ENCODE data around the gene RBSN. TPM values are rescaled to one million over a fixed set of nuclear protein-coding genes. Genes with fewer than 3 reads are reported as not detected.

Gene RBSN
- total RNA-seq, 1 donor: 46.6 TPM

GRCh38 chr3:15029625-15030024 is 69.3 kb downstream of the RBSN start:
- no peak overlapping the region for H3K4me3 ChIP-seq (ENCODE audit: low read length)
- no peaks in the 10 kb centered on the region for H3K4me1 ChIP-seq (ENCODE audit: insufficient read depth, low read length)
- H3K27me3 ChIP-seq (ENCODE audit: insufficient read depth, low read length): no peaks in the 10 kb centered on the region
- H3K9me3 ChIP-seq (ENCODE audit: low read depth, low read length): no peaks in the 10 kb centered on the region

GRCh38 chr3:15023719-15024118 is 75.2 kb downstream of the RBSN start:
- no peaks in the 10 kb centered on the region for H3K4me1 ChIP-seq (ENCODE audit: insufficient read depth, low read length)
- no peaks in the 10 kb centered on the region for H3K27me3 ChIP-seq (ENCODE audit: insufficient read depth, low read length)
- H3K4me3 ChIP-seq (ENCODE audit: low read length): no peak overlapping the region
- no peaks in the 10 kb centered on the region for H3K9me3 ChIP-seq (ENCODE audit: low read depth, low read length)

- Histone ChIP-seq H3K4me3 (ENCODE audit: low read length) (no peak overlapping the region), H3K4me1 (ENCODE audit: insufficient read depth, low read length) (no peaks in the 10 kb centered on the region), H3K9me3 (ENCODE audit: low read depth, low read length) (no peaks in the 10 kb centered on the region), H3K27me3 (ENCODE audit: insufficient read depth, low read length) (no peaks in the 10 kb centered on the region)
Observed at GRCh38 chr3:15023249-15023648, 75.7 kb downstream of the RBSN start.

Other genes starting within 250 kb of the RBSN start
- gene NR2C2, start 151.6 kb downstream of the RBSN start, total RNA-seq: 24.9 TPM
- 14.2 TPM for gene MRPS25, start 33.8 kb downstream of the RBSN start, total RNA-seq
- 111 TPM for gene CAPN7, start 107.1 kb upstream of the RBSN start, total RNA-seq
- gene SH3BP5, start 233.4 kb upstream of the RBSN start, total RNA-seq: 24.6 TPM